GM19372 (cell line): ENCODE data around the gene TTC28.

Experiments used
- ATAC-seq: cut with Tn5 transposase; IDR thresholded peaks from one replicate; pipeline ENCODE4 v1.9.1; 2021; ENCODE audit warnings: mild to moderate bottlenecking, low read depth, moderate library complexity; ENCODE audit not compliant: unreplicated experiment

Gene TTC28

DNA sequence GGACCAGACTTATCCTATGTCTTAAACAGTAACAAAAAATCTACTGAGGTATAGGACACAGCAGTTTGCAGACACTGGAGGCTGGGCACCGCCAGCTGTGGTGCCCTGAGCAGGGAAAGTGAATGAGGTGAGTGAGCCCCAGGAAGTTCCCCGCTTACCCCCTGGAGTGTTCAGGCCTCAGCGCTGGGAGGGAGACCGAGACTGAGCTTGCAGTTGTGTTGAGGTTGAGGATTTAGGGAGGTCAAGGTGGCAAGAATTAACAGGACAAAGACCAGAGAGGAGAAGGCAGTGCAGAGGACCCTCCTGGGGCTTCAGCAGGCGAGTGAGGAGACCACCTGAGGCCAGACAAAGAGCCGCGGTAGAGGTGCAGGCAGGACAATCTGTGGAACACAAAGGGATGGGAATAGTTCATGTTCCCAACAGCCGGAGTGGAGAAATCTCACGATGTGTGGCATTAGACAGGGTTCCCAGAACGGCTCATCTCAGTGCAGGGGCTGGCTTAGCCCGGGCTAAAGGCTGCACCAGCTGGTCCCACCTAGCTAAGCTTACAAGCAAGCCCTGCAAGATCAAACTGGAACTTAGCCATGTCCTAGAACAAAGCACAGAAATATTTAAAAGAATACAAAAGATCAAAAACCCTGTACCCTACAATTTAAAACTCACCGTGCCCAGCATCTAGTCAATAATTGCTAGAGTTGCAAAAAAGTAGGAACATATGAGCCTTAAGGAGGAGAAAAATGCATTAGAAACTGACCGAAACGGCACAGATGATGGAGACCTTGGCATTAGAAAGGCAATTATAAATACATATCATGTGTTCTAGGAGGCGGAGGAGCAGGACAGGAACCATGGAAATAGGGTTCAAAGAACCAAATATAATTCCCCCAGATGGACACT is 713.2 kb downstream of the TTC28 start:
- ATAC-seq: no peak

DNA sequence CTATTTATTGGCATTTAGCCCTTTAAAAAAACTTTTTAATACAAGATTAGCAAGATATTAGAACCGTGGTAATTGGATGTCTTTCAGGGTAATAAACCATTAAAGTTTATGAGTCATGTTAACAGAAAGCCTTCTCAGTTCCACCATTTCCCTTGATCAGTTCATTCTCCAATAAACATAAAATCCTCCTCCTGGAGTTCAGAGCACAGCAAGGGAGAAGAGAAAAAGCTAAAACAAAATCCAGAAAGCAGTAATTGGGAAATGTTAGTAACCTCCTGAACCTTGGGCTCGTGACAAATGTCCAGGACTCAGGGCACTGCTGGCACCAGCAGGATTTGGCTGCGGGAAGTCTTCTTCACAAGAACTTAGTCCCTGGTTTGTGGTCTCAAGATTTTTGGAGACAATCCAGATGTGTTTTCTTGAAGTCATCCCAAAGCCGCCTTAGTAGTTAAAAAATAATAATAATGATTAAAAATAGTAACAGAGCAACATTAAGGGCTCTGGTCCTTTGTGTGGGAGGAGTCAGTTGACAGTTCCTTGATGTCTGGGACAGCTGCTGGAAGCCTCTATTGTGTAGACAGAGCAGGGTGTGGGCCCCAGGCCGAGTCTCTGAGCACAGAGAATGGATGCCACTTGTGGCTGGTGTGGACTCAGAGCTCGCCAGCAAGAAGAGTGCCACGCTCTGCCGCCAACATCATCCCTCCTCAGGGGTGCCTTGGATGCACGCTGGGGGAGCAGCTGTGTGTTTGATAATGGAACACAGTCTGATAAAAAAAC is 717.2 kb downstream of the TTC28 start:
- no peak for ATAC-seq

DNA sequence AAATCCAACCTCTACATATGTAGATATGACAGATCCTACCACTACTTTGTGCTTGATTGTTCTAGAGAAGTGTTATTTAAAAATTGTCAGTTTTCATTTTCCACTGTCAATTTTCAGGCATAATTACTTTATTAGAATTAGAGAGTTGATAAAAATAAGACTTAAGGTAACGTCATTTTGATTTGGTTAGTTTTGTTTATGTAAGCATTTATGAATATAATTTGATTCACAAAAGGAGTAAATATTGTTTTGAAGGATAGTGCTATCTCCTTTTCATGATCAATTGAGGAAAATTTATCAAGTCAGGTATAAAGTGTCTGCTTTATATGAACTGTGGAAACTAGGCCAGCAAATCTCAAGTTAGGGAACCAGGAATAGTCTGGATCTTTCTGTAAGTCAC is 718.0 kb downstream of the TTC28 start:
- ATAC-seq: no peak

DNA sequence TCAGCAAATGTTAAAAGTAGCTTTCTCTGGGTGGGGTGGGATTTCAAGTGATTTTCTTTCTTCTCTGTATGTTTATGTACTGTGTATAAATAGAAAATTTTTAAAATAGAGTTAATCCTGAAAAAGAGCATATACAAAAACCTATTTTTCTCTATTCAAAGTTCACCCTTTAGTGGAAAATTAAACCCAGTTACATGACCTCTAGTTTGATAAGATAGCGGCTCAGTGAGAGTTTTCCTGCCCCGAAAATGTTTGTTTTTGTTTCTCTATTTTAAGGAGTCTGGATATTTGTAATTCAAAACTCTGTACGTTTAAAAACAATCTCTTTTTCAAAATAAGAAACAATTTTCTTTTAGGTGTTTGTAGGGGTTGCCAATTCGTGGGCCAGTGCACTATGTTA is 718.5 kb downstream of the TTC28 start:
- ATAC-seq: no peak

DNA sequence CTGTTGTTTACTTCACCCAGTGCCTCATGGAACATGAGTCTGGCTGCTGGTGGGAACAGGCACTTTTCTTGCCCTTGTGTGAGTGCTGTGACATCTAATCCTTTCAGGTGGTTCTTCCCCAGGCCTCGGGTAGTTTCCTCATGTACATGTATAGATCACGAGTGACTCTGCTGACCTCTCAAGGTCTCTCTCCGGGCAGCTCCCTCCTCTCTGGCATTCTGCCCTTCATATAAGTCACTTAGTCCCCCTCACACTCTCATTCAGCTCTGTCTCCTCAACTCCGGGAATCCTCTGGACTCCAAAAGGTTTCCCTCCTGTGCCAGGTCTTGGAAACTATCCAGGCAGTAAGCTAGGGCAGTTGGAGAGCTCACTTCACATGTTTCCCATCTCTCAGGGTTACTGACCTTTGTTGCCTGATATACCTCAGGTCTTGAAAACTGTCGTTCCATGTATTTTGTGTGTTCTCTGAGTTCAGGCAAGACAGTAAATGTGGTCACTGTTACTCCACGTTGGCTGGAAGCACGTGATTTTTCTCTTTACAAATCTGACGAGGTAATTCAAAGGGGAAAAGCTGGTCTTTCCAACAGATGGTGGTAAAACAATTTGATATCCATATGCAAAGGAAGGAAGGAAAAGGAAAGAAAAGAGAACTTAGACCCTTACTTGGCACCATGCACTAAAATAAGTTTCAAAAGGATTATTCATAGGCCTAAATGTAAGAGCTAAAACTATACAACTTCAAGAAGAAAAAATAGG is 720.1 kb downstream of the TTC28 start:
- ATAC-seq: no peak

DNA sequence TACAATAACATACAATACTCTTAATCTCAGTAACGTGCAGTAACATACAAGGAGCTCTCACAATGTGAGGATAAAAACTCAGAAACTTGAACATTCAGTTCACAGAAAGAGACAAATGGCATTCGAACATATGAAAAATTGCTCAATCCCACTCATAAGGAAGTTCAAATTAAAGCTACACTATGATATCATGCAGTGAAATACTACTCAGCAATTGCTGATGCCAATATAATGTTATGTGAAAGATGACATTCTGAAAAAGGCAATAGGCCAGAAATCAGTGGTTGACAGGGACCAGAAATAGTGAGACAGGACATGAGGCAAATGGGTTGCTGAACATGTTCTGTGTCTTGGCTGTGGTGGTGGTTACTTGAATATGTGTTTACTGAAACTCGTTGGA is 726.9 kb downstream of the TTC28 start:
- no peak for ATAC-seq

DNA sequence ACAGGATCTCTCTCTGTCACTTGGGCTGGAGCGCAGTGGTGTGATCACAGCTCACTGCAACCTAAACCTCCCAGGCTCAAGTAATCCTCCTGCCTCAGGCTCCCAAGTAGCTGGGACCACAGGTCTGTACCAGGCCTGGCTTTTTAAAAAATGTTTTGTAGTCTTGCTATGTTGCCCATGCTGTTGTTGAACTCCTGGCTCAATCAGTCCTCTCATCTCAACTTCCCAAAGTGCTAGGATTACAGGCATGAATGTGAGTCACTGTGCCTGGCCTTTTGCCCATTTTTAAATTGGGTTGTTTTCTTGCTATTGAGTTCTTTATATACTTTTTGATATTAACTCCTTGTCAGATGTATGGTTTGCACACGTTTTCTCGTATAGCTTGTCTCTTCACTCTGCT is 727.5 kb downstream of the TTC28 start:
- ATAC-seq: no peak

DNA sequence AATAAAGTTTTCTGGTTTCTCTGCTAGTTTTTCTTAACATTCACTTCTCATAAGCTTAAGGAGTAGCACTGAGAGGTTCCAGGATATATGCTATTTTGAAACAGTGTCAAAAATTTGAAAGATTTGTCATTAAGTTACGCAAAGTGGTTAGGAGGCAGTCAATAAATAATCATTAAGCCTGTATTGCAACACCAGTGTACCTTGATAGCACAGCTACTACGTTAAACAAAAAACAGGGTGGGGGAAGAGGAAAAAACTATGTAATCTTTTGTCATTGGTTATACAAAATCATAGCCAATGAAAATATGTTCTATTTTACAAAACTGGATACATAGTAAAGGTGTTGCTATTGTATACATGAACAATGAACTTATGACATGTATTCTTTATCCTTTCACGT is 730.2 kb downstream of the TTC28 start:
- no peak for ATAC-seq

DNA sequence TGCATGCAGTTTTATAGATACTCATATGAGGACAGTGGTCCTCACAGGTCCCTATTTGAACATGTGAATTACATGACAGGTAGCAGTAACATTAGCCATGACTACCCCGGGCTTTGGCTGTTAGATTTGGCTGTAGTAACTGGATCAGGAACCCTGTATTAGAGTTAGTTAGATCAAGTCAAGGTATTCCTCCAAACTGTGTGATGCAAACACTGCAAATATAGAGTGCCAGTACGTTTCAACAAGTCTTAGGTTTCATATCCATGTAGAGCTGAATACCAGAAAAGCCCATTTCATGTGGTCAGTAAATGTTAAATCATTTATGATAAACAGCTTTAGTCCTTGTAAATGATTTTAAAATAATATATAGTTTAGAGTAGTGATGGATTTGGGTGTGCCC is 731.1 kb downstream of the TTC28 start:
- no peak for ATAC-seq

DNA sequence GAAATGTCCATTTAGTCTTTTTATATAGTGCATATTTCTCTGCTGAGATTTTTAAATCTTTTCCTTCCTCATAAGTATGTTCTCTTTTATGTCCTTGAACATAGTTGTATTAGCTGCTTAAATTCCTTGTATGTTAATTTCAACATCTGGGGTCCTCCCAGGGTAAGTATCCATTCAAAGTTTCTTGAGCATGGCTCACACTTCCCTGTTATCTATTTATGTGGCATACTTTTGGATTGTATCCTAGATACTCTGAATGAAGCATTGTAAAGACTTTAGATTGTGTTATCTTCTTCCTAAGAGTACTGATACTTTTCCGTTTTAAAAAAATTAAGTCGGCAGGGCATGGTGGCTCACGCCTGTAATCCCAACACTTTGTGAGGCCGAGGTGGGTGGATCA is 732.2 kb downstream of the TTC28 start:
- no peak for ATAC-seq

DNA sequence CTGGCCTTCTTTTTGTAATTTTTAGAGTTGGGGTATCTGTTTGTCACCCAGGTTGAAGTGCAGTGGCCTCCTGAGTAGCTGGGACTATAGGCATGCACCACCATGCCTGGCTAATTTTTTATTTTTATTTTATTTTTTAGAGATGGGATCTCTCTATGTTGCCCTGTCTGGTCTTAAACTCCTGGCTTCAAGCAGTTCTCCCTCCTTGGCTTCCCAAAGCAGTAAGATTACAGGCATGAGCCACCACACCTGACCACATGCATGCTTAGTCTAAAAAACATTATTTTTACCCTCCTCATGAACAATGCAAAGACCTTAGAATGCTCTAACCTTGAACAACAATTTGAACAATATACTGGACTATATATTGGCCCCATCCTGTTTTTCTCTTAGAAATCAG is 738.5 kb downstream of the TTC28 start:
- no peak for ATAC-seq

DNA sequence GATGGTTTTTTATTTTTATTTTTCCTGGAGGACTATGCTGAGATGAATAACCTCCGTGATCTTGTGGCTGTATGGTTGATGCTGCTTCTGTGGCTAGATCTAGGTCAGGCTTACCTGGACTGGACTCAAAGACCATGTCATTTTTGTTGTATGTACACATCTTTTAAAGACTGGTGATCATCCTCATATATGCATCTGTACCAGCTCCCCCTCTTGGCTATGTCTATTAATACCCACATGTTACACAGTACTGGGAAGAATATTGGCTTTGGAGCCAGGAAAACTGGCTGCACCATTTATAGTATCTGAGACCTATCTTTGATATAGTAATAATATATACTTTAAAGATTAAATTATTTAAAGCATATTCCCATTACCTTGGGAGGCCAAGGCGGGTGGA is 742.2 kb downstream of the TTC28 start:
- no peak for ATAC-seq

DNA sequence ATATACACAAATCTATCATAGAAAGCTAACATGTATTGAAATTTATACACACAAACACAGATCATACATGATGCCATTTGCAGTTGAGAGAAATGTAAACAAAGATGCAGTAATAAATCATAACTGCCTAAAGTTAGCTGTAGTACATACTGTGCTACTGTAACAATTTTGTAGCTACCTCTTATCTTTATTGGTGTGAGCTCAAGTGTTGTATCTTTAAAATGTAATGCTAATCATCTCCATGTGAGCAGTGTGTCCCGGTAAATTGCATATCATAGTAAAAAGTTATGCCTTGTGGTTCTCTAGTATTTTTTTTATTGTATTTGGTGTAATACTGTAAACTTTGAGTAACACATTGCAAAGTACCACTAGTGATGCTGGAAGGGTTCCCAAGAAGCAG is 743.7 kb downstream of the TTC28 start:
- ATAC-seq: no peak

DNA sequence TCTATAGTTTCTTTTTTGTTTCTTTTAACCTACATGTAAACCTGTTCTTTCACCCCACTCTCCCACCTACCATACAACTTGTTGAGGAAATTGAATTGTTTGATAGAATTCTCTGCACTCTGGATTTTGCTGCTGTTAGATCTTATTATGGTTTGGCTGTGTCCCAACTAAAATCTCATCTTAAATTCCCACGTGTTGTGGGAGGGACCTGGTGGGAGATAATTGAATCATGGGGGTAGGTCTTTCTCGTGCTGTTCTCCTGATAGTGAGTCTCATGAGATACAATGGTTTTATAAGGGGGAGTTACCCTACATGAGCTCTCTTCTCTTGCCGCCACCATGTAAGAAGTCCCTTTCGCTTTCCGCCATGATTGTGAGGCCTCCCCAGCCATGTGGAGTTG is 745.6 kb downstream of the TTC28 start:
- no peak for ATAC-seq

DNA sequence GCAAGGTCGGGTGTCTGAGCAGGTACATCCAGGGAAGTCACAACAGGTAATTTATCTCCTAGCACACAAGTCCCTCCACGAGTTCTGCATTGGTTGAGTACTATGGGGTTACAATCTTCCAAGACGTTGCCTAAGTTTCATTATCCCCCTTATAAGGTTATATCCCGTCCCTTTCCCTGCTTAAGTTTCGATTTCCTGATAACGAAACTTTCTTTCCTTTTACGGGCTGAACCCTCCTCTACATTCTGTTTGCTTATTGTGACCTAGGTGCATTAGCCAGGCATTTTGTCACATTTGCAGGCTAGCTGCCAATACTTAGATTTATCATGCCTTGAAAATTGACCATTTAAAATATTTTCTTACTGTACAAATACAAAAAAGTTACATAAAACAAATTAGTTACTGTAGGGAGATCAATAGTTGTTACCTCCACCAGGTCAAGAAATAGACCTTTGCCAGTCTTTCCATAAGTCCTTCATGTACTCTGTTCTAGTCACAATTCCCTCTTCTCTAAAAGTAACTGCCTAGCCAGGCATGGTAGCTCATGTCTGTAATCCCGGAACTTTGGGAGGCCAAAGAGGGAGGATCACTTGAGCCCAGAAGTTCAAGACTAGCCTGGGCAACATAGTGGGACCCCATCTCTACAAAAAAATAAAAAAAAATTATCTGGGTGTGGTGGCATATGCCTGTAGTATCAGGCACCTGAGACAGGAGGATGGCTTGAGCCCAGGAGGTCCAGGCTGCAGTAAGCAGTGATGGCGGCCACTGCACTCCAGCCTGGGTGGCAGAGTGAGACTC is 746.3 kb downstream of the TTC28 start:
- no peak for ATAC-seq

DNA sequence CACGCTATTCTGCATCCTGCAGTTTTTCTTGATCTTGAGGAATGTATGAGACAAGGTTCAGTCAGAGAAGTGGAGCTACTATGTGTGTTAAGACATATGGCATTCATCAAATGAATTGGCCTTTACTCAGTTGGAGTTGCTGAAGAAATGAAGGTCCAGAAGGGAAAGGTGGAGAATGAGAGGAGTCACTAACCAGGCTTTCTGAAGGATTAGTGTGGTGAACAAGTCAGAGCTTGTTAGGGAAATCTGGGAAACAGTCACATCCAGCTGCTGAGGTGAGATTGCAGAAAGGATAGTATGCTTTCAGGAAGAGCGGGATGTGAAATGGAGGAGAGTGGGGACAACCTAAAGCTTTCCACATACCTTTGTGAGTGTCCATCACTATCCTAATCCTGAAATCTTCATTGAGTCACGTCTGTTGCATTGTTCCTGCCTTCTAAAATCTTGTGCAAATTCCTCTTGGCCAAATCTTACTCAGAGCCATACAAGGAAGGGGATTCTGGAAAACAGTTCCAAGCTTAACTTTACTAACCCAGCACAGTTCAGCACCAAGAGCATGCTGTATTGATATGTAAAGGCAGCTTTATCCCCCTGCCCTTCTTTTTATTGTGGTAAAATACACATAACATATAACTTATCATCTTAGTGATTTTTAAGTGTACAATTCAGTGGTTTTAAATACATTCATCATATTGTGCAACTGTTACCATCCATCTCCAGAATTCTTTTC is 749.1 kb downstream of the TTC28 start:
- no peak for ATAC-seq
